Endothelial cell of umbilical vein (primary cell): ENCODE data around the gene RNF217. TPM values are rescaled to one million over a fixed set of nuclear protein-coding genes. Genes with fewer than 3 reads are reported as not detected.

Experiments used
- BruUV-seq: library from RNA; stranded (reverse); fragments of 400-500 nt; replicated peaks from 2 replicates; lab custom pipeline; 2021; lab: Mats Ljungman, UMichigan
- CTCF ChIA-PET: fragments of 300-600, 350-600 bp; sonication (Branson Sonifier 250); formaldehyde crosslinking; loops from one replicate; lab custom pipeline; 2021; ENCODE audit warnings: antibody characterized with exemption, inconsistent platforms; lab: Charles Lee
- POLR2A ChIA-PET: fragments of 300-600, 350-600 bp; sonication (Branson Sonifier 250); formaldehyde crosslinking; loops from one replicate; lab custom pipeline; 2021; ENCODE audit warnings: antibody characterized with exemption, inconsistent platforms; lab: Charles Lee
- DNase-seq: peaks from one replicate; pipeline ENCODE4 v3.0.0-alpha.2; 2011; ENCODE audit warnings: low read depth, low spot score
- FAIRE-seq: peaks from 2 replicates; lab custom pipeline; 2011; peaks lifted over from hg19 to GRCh38; lab: Jason Lieb, UNC
- H2AFZ ChIP-seq: 2 replicates; pipeline ENCODE4 v1.6.0; 2012; ENCODE audit warnings: low read depth, low read length, control low read depth, inconsistent platforms
- H3K27ac ChIP-seq: 2 replicates; pipeline ENCODE4 v1.5.1; 2011; ENCODE audit warnings: low read depth, mild to moderate bottlenecking, control low read depth, low read length, moderate library complexity; ENCODE audit not compliant: insufficient read depth
- H3K27me3 ChIP-seq, 2 experiments: 2 replicates each; pipeline versions ENCODE4 v1.6.0 to v1.6.1; 2011; ENCODE audit warnings: low read length in 2 of 2, mixed read lengths in 1 of 2; ENCODE audit not compliant: control insufficient read depth in 2 of 2, insufficient read depth in 2 of 2
- H3K36me3 ChIP-seq, 2 experiments: 2 replicates in 1 of 2; 3 replicates in 1 of 2; pipeline ENCODE4 v1.5.1; 2011; ENCODE audit warnings: low read length in 2 of 2, mild to moderate bottlenecking in 1 of 2, moderate library complexity in 1 of 2; ENCODE audit not compliant: control insufficient read depth in 2 of 2, insufficient read depth in 2 of 2; ENCODE audit errors: extremely low read depth in 1 of 2
- H3K4me1 ChIP-seq: 3 replicates; pipeline ENCODE4 v1.5.1; 2011; ENCODE audit warnings: mild to moderate bottlenecking, low read length; ENCODE audit not compliant: control insufficient read depth, insufficient read depth; ENCODE audit errors: extremely low read depth
- H3K4me2 ChIP-seq: 2 replicates; pipeline ENCODE4 v1.6.1; 2011; ENCODE audit warnings: low read length, control low read depth, mixed read lengths; ENCODE audit not compliant: insufficient read depth
- H3K4me3 ChIP-seq, 3 experiments: fragments of 200-600 bp in 1 of 3; sonication (generic), shearing (Covaris generic) in 1 of 3; replicated peaks in 1 of 3; 2 replicates each; pipeline ENCODE4 v1.5.1; 2011 to 2016; ENCODE audit warnings: control low read depth in 3 of 3, low read length in 3 of 3, mild to moderate bottlenecking in 2 of 3, inconsistent platforms in 1 of 3, low read depth in 1 of 3, moderate library complexity in 1 of 3; ENCODE audit not compliant: insufficient read depth in 1 of 3
- H3K79me2 ChIP-seq: 2 replicates; pipeline ENCODE4 v1.6.0; 2012; ENCODE audit warnings: low read length, inconsistent platforms; ENCODE audit not compliant: control insufficient read depth, insufficient read depth
- H3K9ac ChIP-seq: replicated peaks from 2 replicates; pipeline ENCODE3; 2011; ENCODE audit warnings: low read length, control low read depth; ENCODE audit not compliant: insufficient read depth; ENCODE audit errors: extremely low read depth
- H3K9me1 ChIP-seq: replicated peaks from 3 replicates; pipeline ENCODE4 v1.6.0; 2011; ENCODE audit warnings: mild to moderate bottlenecking, low read length; ENCODE audit not compliant: control insufficient read depth, insufficient read depth; ENCODE audit errors: extremely low read depth
- H3K9me3 ChIP-seq: replicated peaks from 2 replicates; pipeline ENCODE4 v1.5.1; 2012; ENCODE audit warnings: low read length, inconsistent platforms; ENCODE audit not compliant: control insufficient read depth, insufficient read depth
- H4K20me1 ChIP-seq: replicated peaks from 2 replicates; pipeline ENCODE3; 2011; ENCODE audit warnings: mild to moderate bottlenecking, low read length; ENCODE audit not compliant: control insufficient read depth, insufficient read depth; ENCODE audit errors: extremely low read depth
- CTCF ChIP-seq, 2 donors: IDR thresholded peaks; 1 replicate in 1 of 2; 2 replicates in 1 of 2; pipeline ENCODE4 v1.5.1; 2011; ENCODE audit warnings: low read length in 2 of 2, mild to moderate bottlenecking in 2 of 2, moderate library complexity in 2 of 2, control low read depth in 1 of 2, inconsistent platforms in 1 of 2, low read depth in 1 of 2; ENCODE audit not compliant: insufficient read depth in 1 of 2; ENCODE audit errors: extremely low read depth in 1 of 2
- EZH2 ChIP-seq: IDR thresholded peaks from 2 replicates; pipeline ENCODE4 v1.6.1; 2012; ENCODE audit warnings: borderline replicate concordance, low read depth, mild to moderate bottlenecking, moderate library complexity, low read length, inconsistent platforms; ENCODE audit not compliant: severe bottlenecking
- FOS ChIP-seq: IDR thresholded peaks from 2 replicates; pipeline ENCODE4 v1.6.1; 2011; ENCODE audit warnings: mild to moderate bottlenecking, low read length, moderate library complexity, borderline replicate concordance; ENCODE audit not compliant: insufficient read depth
- GATA2 ChIP-seq: IDR thresholded peaks from 2 replicates; pipeline ENCODE4 v1.7.0; 2011; ENCODE audit warnings: low read depth, mild to moderate bottlenecking, moderate library complexity, mixed read lengths, low read length; ENCODE audit not compliant: insufficient read length, insufficient read depth
- JUN ChIP-seq: IDR thresholded peaks from 2 replicates; pipeline ENCODE4 v1.6.1; 2011; ENCODE audit warnings: borderline replicate concordance, low read depth; ENCODE audit not compliant: insufficient read length, insufficient read depth
- MAX ChIP-seq: IDR thresholded peaks from 2 replicates; pipeline ENCODE4 v1.6.1; 2011; ENCODE audit not compliant: insufficient read depth, insufficient read length
- MYC ChIP-seq: IDR thresholded peaks from one replicate; pipeline ENCODE4 v1.6.1; 2011; ENCODE audit warnings: mild to moderate bottlenecking, low read depth, low read length
- POLR2A ChIP-seq: IDR thresholded peaks from 2 replicates; pipeline ENCODE4 v1.6.1; 2012; ENCODE audit warnings: low read depth, mild to moderate bottlenecking, control low read depth, low read length
- POLR2AphosphoS5 ChIP-seq: IDR thresholded peaks from 2 replicates; pipeline ENCODE4 v1.6.1; 2012; ENCODE audit warnings: low read depth, mild to moderate bottlenecking, control low read depth, low read length, moderate library complexity; ENCODE audit not compliant: insufficient read depth
- dilution Hi-C: fragments of 300-500 bp; cut with MboI; formaldehyde crosslinking; loops from one replicate; pipeline ENCODE4 v1.15.0; 2019; ENCODE audit warnings: low sequenced_read_pairs; ENCODE audit not compliant: extremely low pct_ligation_motif_present
- intact Hi-C: fragments of 100-400 bp; cut with micrococcal nuclease; formaldehyde crosslinking; loops from one replicate; pipeline ENCODE4 v1.10.0; 2022
- polyA plus RNA-seq, 4 experiments: library from polyadenylated mRNA; depleted of rRNA in 3 of 4; stranded (reverse) in 3 of 4; unstranded in 1 of 4; fragments of >200 nt; gene quantifications; 2 replicates each; pipeline versions ENCODE4 v1.2.1 to v1.2.3, GENCODE V29; 2011 to 2012; ENCODE audit warnings: missing spikeins in 1 of 4
- total RNA-seq: library from RNA; stranded (reverse); gene quantifications from 2 replicates; pipeline ENCODE4 v1.2.3, GENCODE V29; 2021

Gene RNF217
- total and polyA plus RNA-seq, 2 donors (not counting 3 experiments of a cell fraction or from before 2014, with no cell fraction given), result 8.8 to 32.5 TPM

- Histone ChIP-seq H3K4me3 (no peak overlapping the region), H3K9me3 (no peaks in the 10 kb centered on the region), H3K4me1 (no peaks in the 10 kb centered on the region), H3K9me1 (no peaks in the 10 kb centered on the region), H3K9ac (no peak overlapping the region), H3K27ac (no peak overlapping the region), H3K79me2 (no peaks in the 10 kb centered on the region), H2AFZ (no peak overlapping the region), H3K27me3 (no peaks in the 10 kb centered on the region), H4K20me1 (no peaks in the 10 kb centered on the region), H3K36me3 (peaks cover 0 to 2% of the 10 kb centered on the region in 2 experiments), H3K4me2 (no peak overlapping the region)
- ChIA-PET CTCF (interaction anchor here (1.2 kb wide), 1 partner anchor 13 kb away, joined by 3 read pairs; no protein-coding TSS in a partner anchor), POLR2A (no interaction called here)
- no peak for DNase-seq
- dilution Hi-C loops, result no loop called here
- intact Hi-C loops, result no loop called here
- no peak for FAIRE-seq
- TF ChIP-seq POLR2AphosphoS5, result no peak
- no peak for TF ChIP-seq MYC
- BruUV-seq, result no TSS peak
These were observed 101.1 kb downstream of the RNF217 start for GRCh38 chr6:125063307-125063706.

- dilution Hi-C loops, result no loop called here
These were observed 103.9 kb downstream of the RNF217 start for GRCh38 chr6:125066140-125066539.

More at GRCh38 chr6:125066140-125066539, 103.9 kb downstream of the RNF217 start:
- CTCF ChIA-PET, result interaction anchor here (1.0 kb wide), 1 partner anchor 20 kb away, joined by 3 read pairs; no protein-coding TSS in a partner anchor
- H3K9me3 ChIP-seq, result no peaks in the 10 kb centered on the region
- H3K27ac ChIP-seq, result no peak overlapping the region
- no peaks in the 10 kb centered on the region for H3K4me1 ChIP-seq
- FAIRE-seq (no peak), DNase-seq (no peak)
- TF ChIP-seq EZH2, result no peak
- TF ChIP-seq MAX, result no peak
- no peak for TF ChIP-seq MYC
- no peak for TF ChIP-seq FOS
- no peak for TF ChIP-seq POLR2AphosphoS5
- no peak for TF ChIP-seq CTCF (IDR thresholded peaks at IDR 0.05; ENCODE audit: extremely low read depth in 1 of 2, insufficient read depth in 1 of 2, low read depth in 1 of 2, low read length in 2 of 2)
- no peak for TF ChIP-seq JUN
- TF ChIP-seq POLR2A, result no peak
- TF ChIP-seq GATA2, result no peak
- H4K20me1 ChIP-seq, result no peaks in the 10 kb centered on the region
- POLR2A ChIA-PET, result no interaction called here
- H3K9me1 ChIP-seq, result no peaks in the 10 kb centered on the region
- no peak overlapping the region for H3K4me3 ChIP-seq
- no peak overlapping the region for H2AFZ ChIP-seq
- H3K4me2 ChIP-seq, result no peak overlapping the region
- no peak overlapping the region for H3K9ac ChIP-seq
- BruUV-seq, result no TSS peak
- H3K79me2 ChIP-seq, result no peaks in the 10 kb centered on the region
- no peaks in the 10 kb centered on the region for H3K36me3 ChIP-seq
- H3K27me3 ChIP-seq, result no peaks in the 10 kb centered on the region
- intact Hi-C loops, result no loop called here
